Ectodermal cell (in vitro differentiated cells): ENCODE measurements around the gene GTF2A1. TPM values are rescaled to one million over a fixed set of nuclear protein-coding genes. Genes with fewer than 3 reads are reported as not detected.

ENCODE experiments used
- H3K27ac ChIP-seq: 2 replicates; pipeline ENCODE4 v1.7.0; 2013; ENCODE audit warnings: mild to moderate bottlenecking, low read depth, low read length; ENCODE audit not compliant: insufficient read depth, poor library complexity, severe bottlenecking
- H3K27me3 ChIP-seq: 2 replicates; pipeline ENCODE4 v1.7.0; 2013; ENCODE audit warnings: mild to moderate bottlenecking, low read length; ENCODE audit not compliant: insufficient read depth, control insufficient read depth, poor library complexity, severe bottlenecking
- H3K36me3 ChIP-seq: one replicate; pipeline ENCODE4 v1.7.0; 2013; ENCODE audit warnings: low read length; ENCODE audit not compliant: control insufficient read depth, insufficient read depth
- H3K4me1 ChIP-seq: one replicate; pipeline ENCODE4 v1.7.0; 2013; ENCODE audit warnings: low read length; ENCODE audit not compliant: control insufficient read depth, insufficient read depth
- H3K4me3 ChIP-seq: 2 replicates; pipeline ENCODE4 v1.7.0; 2013; ENCODE audit warnings: low read depth, low read length, control low read depth; ENCODE audit not compliant: insufficient read depth
- H3K9me3 ChIP-seq: 2 replicates; pipeline ENCODE4 v1.7.0; 2013; ENCODE audit warnings: mild to moderate bottlenecking, low read length, moderate library complexity; ENCODE audit not compliant: control insufficient read depth
- WGBS, 2 experiments: methylation state at CpG; one replicate each; pipeline ENCODE4 v1.1.7; 2013; ENCODE audit warnings: missing lambda C conversion rate in 2 of 2; 5-methylcytosine and 5-hydroxymethylcytosine counted together
- polyA plus RNA-seq, 4 experiments: library from polyadenylated mRNA; stranded (reverse); fragments of 50-300 nt; gene quantifications; one replicate each; pipeline ENCODE4 v1.2.3, GENCODE V29; 2013

GTF2A1 gene
- 38.3 TPM for polyA plus RNA-seq (2013, experiment 1 of 4)
- 41.4 TPM for polyA plus RNA-seq (2013, experiment 2 of 4)
- polyA plus RNA-seq (2013, experiment 3 of 4) = 30.6 TPM
- polyA plus RNA-seq (2013, experiment 4 of 4) = 36.9 TPM

- Histone ChIP-seq H3K27ac (peak within 1 kb of the TSS; percentile 99), H3K4me1 (peaks cover 4% of the 10 kb centered on the region), H3K27me3 (no peaks in the 10 kb centered on the region), H3K36me3 (no peaks in the 10 kb centered on the region), H3K9me3 (no peaks in the 10 kb centered on the region), H3K4me3 (peak within 1 kb of the TSS; percentile 72)
- WGBS, 2 experiments = 0% methylated on average over 77 to 84 of the region's 84 CpGs
These were observed at the start of gene GTF2A1 for GRCh38 chr14:81220830-81221578. GTF2A1 (minus strand) TSS chr14:81220959; CDS start chr14:81220518, 441 bp downstream.

- Histone ChIP-seq H3K27ac (no peak overlapping the region), H3K4me1 (peaks cover 11% of the 10 kb centered on the region), H3K9me3 (no peaks in the 10 kb centered on the region), H3K27me3 (no peaks in the 10 kb centered on the region), H3K36me3 (peaks cover 5% of the 10 kb centered on the region), H3K4me3 (no peak overlapping the region)
- 83 to 93% methylated on average over 3 of the region's 3 CpGs for WGBS, 2 experiments
These were observed 49.2 kb upstream of the GTF2A1 start for GRCh38 chr14:81269979-81270375.

- peaks cover 11% of the 10 kb centered on the region for H3K4me1 ChIP-seq
- peaks cover 5% of the 10 kb centered on the region for H3K36me3 ChIP-seq
- H3K9me3 ChIP-seq = no peaks in the 10 kb centered on the region
- H3K4me3 ChIP-seq = no peak overlapping the region
- WGBS, 2 experiments = 60 to 63% methylated on average over 7 of the region's 7 CpGs
- H3K27me3 ChIP-seq = no peaks in the 10 kb centered on the region
- no peak overlapping the region for H3K27ac ChIP-seq
These were observed 48.6 kb upstream of the GTF2A1 start for GRCh38 chr14:81269100-81269978.

GRCh38 chr14:81268016-81268416 is 47.3 kb upstream of the GTF2A1 start:
- no peak overlapping the region for H3K27ac ChIP-seq
- H3K9me3 ChIP-seq = no peaks in the 10 kb centered on the region
- no peaks in the 10 kb centered on the region for H3K27me3 ChIP-seq
- no peaks in the 10 kb centered on the region for H3K4me1 ChIP-seq
- WGBS, 2 experiments = 81 to 87% methylated on average over 3 of the region's 3 CpGs
- peaks cover 5% of the 10 kb centered on the region for H3K36me3 ChIP-seq
- no peak overlapping the region for H3K4me3 ChIP-seq

GRCh38 chr14:81265636-81266169 is 44.9 kb upstream of the GTF2A1 start:
- Histone ChIP-seq H3K36me3 (peaks cover 5% of the 10 kb centered on the region), H3K4me3 (no peak overlapping the region), H3K27me3 (no peaks in the 10 kb centered on the region), H3K9me3 (no peaks in the 10 kb centered on the region), H3K4me1 (no peaks in the 10 kb centered on the region), H3K27ac (no peak overlapping the region)
- 96 to 98% methylated on average over 2 to 3 of the region's 3 CpGs for WGBS, 2 experiments

GRCh38 chr14:81264671-81265070 is 43.9 kb upstream of the GTF2A1 start:
- H3K27ac ChIP-seq = no peak overlapping the region
- WGBS, 2 experiments = no CpG with 5 or more reads among the region's 1 CpG
- peaks cover 5% of the 10 kb centered on the region for H3K36me3 ChIP-seq
- H3K27me3 ChIP-seq = no peaks in the 10 kb centered on the region
- H3K4me1 ChIP-seq = no peaks in the 10 kb centered on the region
- no peaks in the 10 kb centered on the region for H3K9me3 ChIP-seq
- H3K4me3 ChIP-seq = no peak overlapping the region

- no peaks in the 10 kb centered on the region for H3K27me3 ChIP-seq
- no peaks in the 10 kb centered on the region for H3K4me1 ChIP-seq
- no peaks in the 10 kb centered on the region for H3K9me3 ChIP-seq
- 62 to 77% methylated on average over 3 to 4 of the region's 4 CpGs for WGBS, 2 experiments
- H3K4me3 ChIP-seq = no peak overlapping the region
- H3K36me3 ChIP-seq = peaks cover 5% of the 10 kb centered on the region
- peak overlapping the region; percentile 12 for H3K27ac ChIP-seq
These were observed 43.1 kb upstream of the GTF2A1 start for GRCh38 chr14:81263777-81264410.

- 91 to 94% methylated on average over 3 of the region's 3 CpGs for WGBS, 2 experiments
- no peaks in the 10 kb centered on the region for H3K27me3 ChIP-seq
- no peak overlapping the region for H3K27ac ChIP-seq
These were observed 40.4 kb upstream of the GTF2A1 start for GRCh38 chr14:81261176-81261575.

GRCh38 chr14:81260732-81261131 is 40.0 kb upstream of the GTF2A1 start:
- no peaks in the 10 kb centered on the region for H3K9me3 ChIP-seq
- 94 to 95% methylated on average over 3 of the region's 3 CpGs for WGBS, 2 experiments

More at GRCh38 chr14:81261176-81261575, 40.4 kb upstream of the GTF2A1 start:
- Histone ChIP-seq H3K36me3 (no peaks in the 10 kb centered on the region), H3K4me3 (no peak overlapping the region), H3K4me1 (no peaks in the 10 kb centered on the region), H3K9me3 (no peaks in the 10 kb centered on the region)

More at GRCh38 chr14:81260732-81261131, 40.0 kb upstream of the GTF2A1 start:
- Histone ChIP-seq H3K36me3 (no peaks in the 10 kb centered on the region), H3K4me1 (no peaks in the 10 kb centered on the region), H3K27me3 (no peaks in the 10 kb centered on the region), H3K4me3 (no peak overlapping the region), H3K27ac (no peak overlapping the region)
